Endothelial cell of umbilical vein (primary cell): ENCODE measurements around the gene ISG15. TPM values are rescaled to one million over a fixed set of nuclear protein-coding genes. Genes with fewer than 3 reads are reported as not detected.

ENCODE experiments used
- BruUV-seq: library from RNA; stranded (reverse); fragments of 400-500 nt; replicated peaks from 2 replicates; lab custom pipeline; 2021; lab: Mats Ljungman, UMichigan
- CTCF ChIA-PET: fragments of 300-600, 350-600 bp; sonication (Branson Sonifier 250); formaldehyde crosslinking; loops from one replicate; lab custom pipeline; 2021; ENCODE audit warnings: antibody characterized with exemption, inconsistent platforms; lab: Charles Lee
- POLR2A ChIA-PET: fragments of 300-600, 350-600 bp; sonication (Branson Sonifier 250); formaldehyde crosslinking; loops from one replicate; lab custom pipeline; 2021; ENCODE audit warnings: antibody characterized with exemption, inconsistent platforms; lab: Charles Lee
- DNase-seq: peaks from one replicate; pipeline ENCODE4 v3.0.0-alpha.2; 2011; ENCODE audit warnings: low read depth, low spot score
- FAIRE-seq: peaks from 2 replicates; lab custom pipeline; 2011; peaks lifted over from hg19 to GRCh38; lab: Jason Lieb, UNC
- H2AFZ ChIP-seq: 2 replicates; pipeline ENCODE4 v1.6.0; 2012; ENCODE audit warnings: low read depth, low read length, control low read depth, inconsistent platforms
- H3K27ac ChIP-seq: 2 replicates; pipeline ENCODE4 v1.5.1; 2011; ENCODE audit warnings: low read depth, mild to moderate bottlenecking, control low read depth, low read length, moderate library complexity; ENCODE audit not compliant: insufficient read depth
- H3K27me3 ChIP-seq, 2 experiments: 2 replicates each; pipeline versions ENCODE4 v1.6.0 to v1.6.1; 2011; ENCODE audit warnings: low read length in 2 of 2, mixed read lengths in 1 of 2; ENCODE audit not compliant: control insufficient read depth in 2 of 2, insufficient read depth in 2 of 2
- H3K36me3 ChIP-seq, 2 experiments: 2 replicates in 1 of 2; 3 replicates in 1 of 2; pipeline ENCODE4 v1.5.1; 2011; ENCODE audit warnings: low read length in 2 of 2, mild to moderate bottlenecking in 1 of 2, moderate library complexity in 1 of 2; ENCODE audit not compliant: control insufficient read depth in 2 of 2, insufficient read depth in 2 of 2; ENCODE audit errors: extremely low read depth in 1 of 2
- H3K4me1 ChIP-seq: 3 replicates; pipeline ENCODE4 v1.5.1; 2011; ENCODE audit warnings: mild to moderate bottlenecking, low read length; ENCODE audit not compliant: control insufficient read depth, insufficient read depth; ENCODE audit errors: extremely low read depth
- H3K4me2 ChIP-seq: 2 replicates; pipeline ENCODE4 v1.6.1; 2011; ENCODE audit warnings: low read length, control low read depth, mixed read lengths; ENCODE audit not compliant: insufficient read depth
- H3K4me3 ChIP-seq, 3 experiments: fragments of 200-600 bp in 1 of 3; sonication (generic), shearing (Covaris generic) in 1 of 3; replicated peaks in 1 of 3; 2 replicates each; pipeline ENCODE4 v1.5.1; 2011 to 2016; ENCODE audit warnings: control low read depth in 3 of 3, low read length in 3 of 3, mild to moderate bottlenecking in 2 of 3, inconsistent platforms in 1 of 3, low read depth in 1 of 3, moderate library complexity in 1 of 3; ENCODE audit not compliant: insufficient read depth in 1 of 3
- H3K79me2 ChIP-seq: 2 replicates; pipeline ENCODE4 v1.6.0; 2012; ENCODE audit warnings: low read length, inconsistent platforms; ENCODE audit not compliant: control insufficient read depth, insufficient read depth
- H3K9ac ChIP-seq: replicated peaks from 2 replicates; pipeline ENCODE3; 2011; ENCODE audit warnings: low read length, control low read depth; ENCODE audit not compliant: insufficient read depth; ENCODE audit errors: extremely low read depth
- H3K9me1 ChIP-seq: replicated peaks from 3 replicates; pipeline ENCODE4 v1.6.0; 2011; ENCODE audit warnings: mild to moderate bottlenecking, low read length; ENCODE audit not compliant: control insufficient read depth, insufficient read depth; ENCODE audit errors: extremely low read depth
- H3K9me3 ChIP-seq: replicated peaks from 2 replicates; pipeline ENCODE4 v1.5.1; 2012; ENCODE audit warnings: low read length, inconsistent platforms; ENCODE audit not compliant: control insufficient read depth, insufficient read depth
- H4K20me1 ChIP-seq: replicated peaks from 2 replicates; pipeline ENCODE3; 2011; ENCODE audit warnings: mild to moderate bottlenecking, low read length; ENCODE audit not compliant: control insufficient read depth, insufficient read depth; ENCODE audit errors: extremely low read depth
- CTCF ChIP-seq, 2 donors: IDR thresholded peaks; 1 replicate in 1 of 2; 2 replicates in 1 of 2; pipeline ENCODE4 v1.5.1; 2011; ENCODE audit warnings: low read length in 2 of 2, mild to moderate bottlenecking in 2 of 2, moderate library complexity in 2 of 2, control low read depth in 1 of 2, inconsistent platforms in 1 of 2, low read depth in 1 of 2; ENCODE audit not compliant: insufficient read depth in 1 of 2; ENCODE audit errors: extremely low read depth in 1 of 2
- EZH2 ChIP-seq: IDR thresholded peaks from 2 replicates; pipeline ENCODE4 v1.6.1; 2012; ENCODE audit warnings: borderline replicate concordance, low read depth, mild to moderate bottlenecking, moderate library complexity, low read length, inconsistent platforms; ENCODE audit not compliant: severe bottlenecking
- FOS ChIP-seq: IDR thresholded peaks from 2 replicates; pipeline ENCODE4 v1.6.1; 2011; ENCODE audit warnings: mild to moderate bottlenecking, low read length, moderate library complexity, borderline replicate concordance; ENCODE audit not compliant: insufficient read depth
- GATA2 ChIP-seq: IDR thresholded peaks from 2 replicates; pipeline ENCODE4 v1.7.0; 2011; ENCODE audit warnings: low read depth, mild to moderate bottlenecking, moderate library complexity, mixed read lengths, low read length; ENCODE audit not compliant: insufficient read length, insufficient read depth
- JUN ChIP-seq: IDR thresholded peaks from 2 replicates; pipeline ENCODE4 v1.6.1; 2011; ENCODE audit warnings: borderline replicate concordance, low read depth; ENCODE audit not compliant: insufficient read length, insufficient read depth
- MAX ChIP-seq: IDR thresholded peaks from 2 replicates; pipeline ENCODE4 v1.6.1; 2011; ENCODE audit not compliant: insufficient read depth, insufficient read length
- MYC ChIP-seq: IDR thresholded peaks from one replicate; pipeline ENCODE4 v1.6.1; 2011; ENCODE audit warnings: mild to moderate bottlenecking, low read depth, low read length
- POLR2A ChIP-seq: IDR thresholded peaks from 2 replicates; pipeline ENCODE4 v1.6.1; 2012; ENCODE audit warnings: low read depth, mild to moderate bottlenecking, control low read depth, low read length
- POLR2AphosphoS5 ChIP-seq: IDR thresholded peaks from 2 replicates; pipeline ENCODE4 v1.6.1; 2012; ENCODE audit warnings: low read depth, mild to moderate bottlenecking, control low read depth, low read length, moderate library complexity; ENCODE audit not compliant: insufficient read depth
- dilution Hi-C: fragments of 300-500 bp; cut with MboI; formaldehyde crosslinking; loops from one replicate; pipeline ENCODE4 v1.15.0; 2019; ENCODE audit warnings: low sequenced_read_pairs; ENCODE audit not compliant: extremely low pct_ligation_motif_present
- intact Hi-C: fragments of 100-400 bp; cut with micrococcal nuclease; formaldehyde crosslinking; loops from one replicate; pipeline ENCODE4 v1.10.0; 2022
- polyA plus RNA-seq, 4 experiments: library from polyadenylated mRNA; depleted of rRNA in 3 of 4; stranded (reverse) in 3 of 4; unstranded in 1 of 4; fragments of >200 nt; gene quantifications; 2 replicates each; pipeline versions ENCODE4 v1.2.1 to v1.2.3, GENCODE V29; 2011 to 2012; ENCODE audit warnings: missing spikeins in 1 of 4
- total RNA-seq: library from RNA; stranded (reverse); gene quantifications from 2 replicates; pipeline ENCODE4 v1.2.3, GENCODE V29; 2021

Gene ISG15
- total and polyA plus RNA-seq, 2 donors (not counting 3 experiments of a cell fraction or from before 2014, with no cell fraction given), result 44.6 to 154 TPM

- CTCF ChIA-PET, result interaction anchor here (0.7 to 1.8 kb wide), 2 partner anchors 12 to 295 kb away, joined by 3 to 13 read pairs; no protein-coding TSS in a partner anchor
- H3K9ac ChIP-seq, result no peak overlapping the region
- TF ChIP-seq POLR2AphosphoS5, result no peak
- no peak for TF ChIP-seq GATA2
- TF ChIP-seq MYC, result no peak
- TF ChIP-seq CTCF (IDR thresholded peaks at IDR 0.05; ENCODE audit: extremely low read depth in 1 of 2, insufficient read depth in 1 of 2, low read depth in 1 of 2, low read length in 2 of 2), result no peak
- no peak for TF ChIP-seq FOS
- no peak for TF ChIP-seq MAX
- no peak for TF ChIP-seq EZH2
- no peak for TF ChIP-seq POLR2A
- no peak for TF ChIP-seq JUN
Measured at GRCh38 chr1:996851-997712, 16.2 kb upstream of the ISG15 start.

More at GRCh38 chr1:996851-997712, 16.2 kb upstream of the ISG15 start:
- H3K4me1 ChIP-seq, result peaks cover 9% of the 10 kb centered on the region
- no peaks in the 10 kb centered on the region for H3K9me3 ChIP-seq
- peaks cover 0 to 19% of the 10 kb centered on the region in 2 experiments for H3K27me3 ChIP-seq
- FAIRE-seq, result no peak
- no TSS peak for BruUV-seq
- intact Hi-C loops (no loop called here), dilution Hi-C loops (no loop called here)
- H4K20me1 ChIP-seq, result no peaks in the 10 kb centered on the region
- H3K4me2 ChIP-seq, result no peak overlapping the region
- no peak overlapping the region for H2AFZ ChIP-seq
- H3K79me2 ChIP-seq, result no peaks in the 10 kb centered on the region
- H3K4me3 ChIP-seq, result no peak overlapping the region
- H3K36me3 ChIP-seq, result no peaks in the 10 kb centered on the region
- no peak for DNase-seq
- POLR2A ChIA-PET, result no interaction called here
- no peak overlapping the region for H3K27ac ChIP-seq
- no peaks in the 10 kb centered on the region for H3K9me1 ChIP-seq
